Glomerular visceral epithelial cell (primary cell): ENCODE results near the gene MAN2B1.
A peak's percentile ranks its signal among the peaks of the same experiment; 100 is the strongest.

ENCODE experiments used
- DNase-seq: peaks from one replicate; pipeline ENCODE4 v3.0.0-alpha.2; 2016; ENCODE audit errors: extremely low spot score

The MAN2B1 gene

GRCh38 chr19:12617646-12618045 is 48.9 kb downstream of the MAN2B1 start:
- DNase-seq, result no peak

- peak; percentile 68 for DNase-seq
Measured at GRCh38 chr19:12611361-12611699, 55.2 kb downstream of the MAN2B1 start.

GRCh38 chr19:12610540-12611360 is 55.8 kb downstream of the MAN2B1 start, which contains the start of the genes ZNF490 and ZNF791:
Gene ZNF490, minus strand, starts transcription at chr19:12610813. Its CDS starts 133 bp downstream, at chr19:12610680.
Gene ZNF791, plus strand, starts transcription at chr19:12610920. Its CDS starts 160 bp downstream, at chr19:12611080.
- DNase-seq, result peak; percentile 97

- no peak for DNase-seq
Measured at GRCh38 chr19:12607631-12608030, 58.9 kb downstream of the MAN2B1 start.

- no peak for DNase-seq
Measured at GRCh38 chr19:12606796-12607195, 59.7 kb downstream of the MAN2B1 start.

GRCh38 chr19:12603714-12604113 is 62.8 kb downstream of the MAN2B1 start:
- no peak for DNase-seq

GRCh38 chr19:12597594-12597993 is 68.9 kb downstream of the MAN2B1 start:
- no peak for DNase-seq

GRCh38 chr19:12596927-12597548 is 69.5 kb downstream of the MAN2B1 start:
- DNase-seq, result no peak
